Measurements from ENCODE around the gene ZNF57.
"Not testable (repeated sequence)": the region's sequence is repeated elsewhere in the genome, so short reads cannot be mapped to it uniquely, and the experiment has no call there.

ZNF57 gene

DNA sequence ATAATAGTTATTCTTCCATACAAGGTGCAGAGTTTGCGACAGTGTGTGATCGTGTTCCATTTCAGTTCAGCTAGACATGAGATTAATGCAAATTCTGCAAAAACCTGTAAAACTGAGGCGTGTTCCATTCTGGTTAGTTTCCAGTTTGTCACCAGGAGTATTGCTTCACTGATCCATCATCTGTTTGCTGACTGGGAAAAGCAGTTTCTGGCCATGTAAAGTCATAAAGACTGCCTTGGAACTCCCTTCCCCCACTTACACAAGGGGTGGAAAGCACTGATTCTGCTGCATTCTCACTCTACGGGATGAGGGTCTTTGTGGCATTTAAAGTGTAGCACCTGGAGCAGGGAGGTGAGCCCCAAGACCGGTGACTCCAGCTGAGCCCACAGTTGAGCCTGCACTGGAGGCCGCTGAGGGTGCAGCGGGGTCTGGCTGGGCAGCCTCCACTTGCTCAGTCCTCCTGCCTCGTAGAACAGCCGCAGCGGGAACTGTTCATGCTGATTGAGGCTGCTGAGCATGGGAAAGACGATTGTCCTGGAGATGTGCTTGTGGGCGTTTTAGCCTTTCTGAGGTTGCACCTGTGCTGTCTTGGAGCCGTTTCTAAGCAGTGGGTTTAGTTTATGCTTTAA, 2.0 kb downstream of the ZNF57 start:
- H3K4me2 ChIP-seq (ENCODE audit: low read length) = no peak overlapping the region

DNA sequence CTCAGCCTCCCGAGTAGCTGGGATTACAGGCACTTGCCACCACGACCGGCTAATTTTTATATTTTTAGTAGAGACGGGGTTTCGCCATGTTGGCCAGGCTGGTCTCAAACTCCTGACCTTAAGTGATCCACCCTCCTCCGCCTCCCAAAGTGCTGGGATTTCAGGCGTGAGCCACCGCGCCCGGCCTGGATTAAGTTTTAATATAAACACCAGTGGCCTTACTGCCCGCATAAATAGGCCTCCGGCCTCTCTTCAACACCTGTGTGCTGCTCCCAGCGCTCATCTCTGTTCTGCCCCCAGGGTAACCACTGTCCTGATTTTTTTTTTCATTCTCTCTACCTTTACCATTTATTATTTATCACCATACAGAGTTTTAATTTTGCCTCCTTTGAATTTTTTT, 2.6 kb downstream of the ZNF57 start:
- not testable (repeated sequence) for H3F3A ChIP-seq (ENCODE audit: insufficient read depth, low read length); H3K79me2 ChIP-seq (ENCODE audit: insufficient read depth, low read length); H4K20me1 ChIP-seq (ENCODE audit: insufficient read depth, low read length); H3K4me3 ChIP-seq (ENCODE audit: low read depth, low read length, poor library complexity, severe bottlenecking); H3K27ac ChIP-seq (ENCODE audit: low read depth, low read length, poor library complexity, severe bottlenecking); H3K4me1 ChIP-seq (ENCODE audit: insufficient read depth, low read length, severe bottlenecking); H3K36me3 ChIP-seq (ENCODE audit: insufficient read depth, low read length); H3K27me3 ChIP-seq (ENCODE audit: insufficient read depth, low read length); H3K9ac ChIP-seq (ENCODE audit: low read length); H3K9me2 ChIP-seq (ENCODE audit: low read depth, low read length); H3K4me2 ChIP-seq (ENCODE audit: low read length); H3K9me3 ChIP-seq (ENCODE audit: low read length); H2AFZ ChIP-seq (ENCODE audit: low read length)

More for the DNA sequence above, 2.0 kb downstream of the ZNF57 start:
- H3K27me3 ChIP-seq (ENCODE audit: insufficient read depth, low read length) = no peaks in the 10 kb centered on the region; the same call in 1 of the 2 replicates
- no peak overlapping the region for H3K27ac ChIP-seq (ENCODE audit: low read depth, low read length, poor library complexity, severe bottlenecking)
- no peaks in the 10 kb centered on the region for H3K79me2 ChIP-seq (ENCODE audit: insufficient read depth, low read length)
- no peak for TF ChIP-seq EZH2 (IDR thresholded peaks at IDR 0.05; ENCODE audit: borderline replicate concordance, low read length)
- TF ChIP-seq, protein P1, sequence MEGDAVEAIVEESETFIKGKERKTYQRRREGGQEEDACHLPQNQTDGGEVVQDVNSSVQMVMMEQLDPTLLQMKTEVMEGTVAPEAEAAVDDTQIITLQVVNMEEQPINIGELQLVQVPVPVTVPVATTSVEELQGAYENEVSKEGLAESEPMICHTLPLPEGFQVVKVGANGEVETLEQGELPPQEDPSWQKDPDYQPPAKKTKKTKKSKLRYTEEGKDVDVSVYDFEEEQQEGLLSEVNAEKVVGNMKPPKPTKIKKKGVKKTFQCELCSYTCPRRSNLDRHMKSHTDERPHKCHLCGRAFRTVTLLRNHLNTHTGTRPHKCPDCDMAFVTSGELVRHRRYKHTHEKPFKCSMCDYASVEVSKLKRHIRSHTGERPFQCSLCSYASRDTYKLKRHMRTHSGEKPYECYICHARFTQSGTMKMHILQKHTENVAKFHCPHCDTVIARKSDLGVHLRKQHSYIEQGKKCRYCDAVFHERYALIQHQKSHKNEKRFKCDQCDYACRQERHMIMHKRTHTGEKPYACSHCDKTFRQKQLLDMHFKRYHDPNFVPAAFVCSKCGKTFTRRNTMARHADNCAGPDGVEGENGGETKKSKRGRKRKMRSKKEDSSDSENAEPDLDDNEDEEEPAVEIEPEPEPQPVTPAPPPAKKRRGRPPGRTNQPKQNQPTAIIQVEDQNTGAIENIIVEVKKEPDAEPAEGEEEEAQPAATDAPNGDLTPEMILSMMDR (IDR thresholded peaks at IDR 0.05; ENCODE audit: low read length) = no peak
- H3K36me3 ChIP-seq (ENCODE audit: insufficient read depth, low read length) = no peaks in the 10 kb centered on the region
- no peak overlapping the region for H2AFZ ChIP-seq (ENCODE audit: low read length)
- H3K9me3 ChIP-seq (ENCODE audit: low read length) = 0 out of 2 replicates have a peak, but pooled peaks cover under 1% of the 10 kb centered on the region
- H3K9ac ChIP-seq (ENCODE audit: low read length) = no peak overlapping the region
- no peaks in the 10 kb centered on the region for H3K4me1 ChIP-seq (ENCODE audit: insufficient read depth, low read length, severe bottlenecking)
- no peaks in the 10 kb centered on the region for H4K20me1 ChIP-seq (ENCODE audit: insufficient read depth, low read length)
- no peak overlapping the region for H3K4me3 ChIP-seq (ENCODE audit: low read depth, low read length, poor library complexity, severe bottlenecking)
- H3F3A ChIP-seq (ENCODE audit: insufficient read depth, low read length) = no peaks in the 10 kb centered on the region
- no peaks in the 10 kb centered on the region for H3K9me2 ChIP-seq (ENCODE audit: low read depth, low read length)

DNA sequence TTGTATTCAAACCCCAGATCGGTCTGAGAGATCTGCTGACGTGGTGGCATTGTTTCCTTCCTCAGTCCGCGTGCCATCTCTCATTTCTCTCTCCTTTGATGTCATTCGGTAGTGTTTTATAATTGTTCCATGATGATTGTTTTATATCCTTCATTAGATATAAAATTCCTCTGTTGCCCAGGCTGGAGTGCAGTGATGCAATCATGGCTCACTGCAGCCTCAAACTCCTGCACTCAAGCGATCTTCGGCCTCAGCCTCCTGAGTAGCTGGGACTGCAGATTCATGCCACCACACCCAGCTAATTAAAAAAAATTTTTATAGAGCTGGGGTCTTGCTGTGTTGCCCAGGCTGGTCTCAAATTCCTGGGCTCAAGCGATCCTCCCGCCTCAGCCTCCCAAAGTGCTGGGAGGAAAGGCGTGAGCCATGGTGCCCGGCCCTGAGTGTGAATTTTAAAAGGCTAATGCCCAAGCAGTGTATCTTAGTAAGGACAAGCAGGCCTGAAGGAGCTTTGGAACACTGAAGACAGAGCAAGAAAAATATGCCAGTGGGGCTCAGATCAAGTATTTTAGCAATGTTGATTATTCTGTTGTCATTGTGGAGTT, 5.3 kb downstream of the ZNF57 start:
- Histone ChIP-seq H2AFZ (ENCODE audit: low read length) (no peak overlapping the region), H3K36me3 (ENCODE audit: insufficient read depth, low read length) (no peaks in the 10 kb centered on the region), H3K79me2 (ENCODE audit: insufficient read depth, low read length) (no peaks in the 10 kb centered on the region), H4K20me1 (ENCODE audit: insufficient read depth, low read length) (no peaks in the 10 kb centered on the region), H3F3A (ENCODE audit: insufficient read depth, low read length) (no peaks in the 10 kb centered on the region), H3K27ac (ENCODE audit: low read depth, low read length, poor library complexity, severe bottlenecking) (no peak overlapping the region), H3K4me3 (ENCODE audit: low read depth, low read length, poor library complexity, severe bottlenecking) (no peak overlapping the region), H3K9me2 (ENCODE audit: low read depth, low read length) (no peaks in the 10 kb centered on the region), H3K4me1 (ENCODE audit: insufficient read depth, low read length, severe bottlenecking) (no peaks in the 10 kb centered on the region), H3K4me2 (ENCODE audit: low read length) (no peak overlapping the region), H3K27me3 (ENCODE audit: insufficient read depth, low read length) (no peaks in the 10 kb centered on the region; the same call in 1 of the 2 replicates), H3K9me3 (ENCODE audit: low read length) (no peaks in the 10 kb centered on the region), H3K9ac (ENCODE audit: low read length) (no peak overlapping the region)
- TF ChIP-seq, protein P1 (IDR thresholded peaks at IDR 0.05; ENCODE audit: low read length) = no peak
- no peak for TF ChIP-seq EZH2 (IDR thresholded peaks at IDR 0.05; ENCODE audit: borderline replicate concordance, low read length)

Data from OCI-LY1 (cell line).